SK-N-SH (cell line): ENCODE results near the gene ZGRF1. TPM values are rescaled to one million over a fixed set of nuclear protein-coding genes. Genes with fewer than 3 reads are reported as not detected.

ENCODE experiments used
- CTCF ChIA-PET: fragments of 300-600, 350-600 bp; formaldehyde crosslinking; extraction: SDS; loops from one replicate; lab custom pipeline; 2021; lab: Yijun Ruan, JAX
- POLR2A ChIA-PET: fragments of 350-600 bp; sonication (Branson Sonifier 250); formaldehyde crosslinking; extraction: SDS; loops from one replicate; lab custom pipeline; 2020; ENCODE audit warnings: antibody characterized with exemption, inconsistent platforms; lab: Yijun Ruan, JAX
- DNase-seq: peaks from one replicate; pipeline ENCODE4 v3.0.0; 2012
- H2AFZ ChIP-seq: fragments of 200-600 bp; sonication (generic); 2 replicates; pipeline ENCODE4 v1.8.1; 2016; ENCODE audit warnings: antibody characterized with exemption, mild to moderate bottlenecking, low read depth
- H3F3A ChIP-seq: fragments of 200-600 bp; sonication (generic); replicated peaks from 2 replicates; pipeline ENCODE3; 2016; ENCODE audit warnings: antibody characterized with exemption, mild to moderate bottlenecking; ENCODE audit not compliant: insufficient read depth
- H3K27ac ChIP-seq, 2 experiments: fragments of 200-500 bp in 1 of 2; fragments of 200-600 bp in 1 of 2; sonication (Bioruptor generic) in 1 of 2; sonication (generic), shearing (Covaris generic) in 1 of 2; 2 replicates each; pipeline versions ENCODE4 v1.5.1 to v1.6.1; 2014 to 2016; ENCODE audit warnings: low read depth in 2 of 2, inconsistent platforms in 1 of 2, low read length in 1 of 2, mild to moderate bottlenecking in 1 of 2, mixed read lengths in 1 of 2
- H3K27me3 ChIP-seq: fragments of 200-600 bp; sonication (generic), shearing (Covaris generic); 2 replicates; pipeline ENCODE4 v1.6.1; 2016; ENCODE audit warnings: mixed run types; ENCODE audit not compliant: insufficient read depth
- H3K36me3 ChIP-seq, 2 experiments: fragments of 200-500 bp in 1 of 2; fragments of 200-600 bp in 1 of 2; sonication (Bioruptor generic) in 1 of 2; sonication (generic) in 1 of 2; replicated peaks in 1 of 2; 2 replicates each; pipeline versions ENCODE3 to v1.5.1; 2014 to 2016; ENCODE audit warnings: low read length in 1 of 2, mild to moderate bottlenecking in 1 of 2; ENCODE audit not compliant: insufficient read depth in 2 of 2, control insufficient read depth in 1 of 2
- H3K4me1 ChIP-seq, 2 experiments: fragments of 200-500 bp in 1 of 2; fragments of 200-600 bp in 1 of 2; sonication (Bioruptor generic) in 1 of 2; sonication (generic), shearing (Covaris generic) in 1 of 2; 2 replicates each; pipeline versions ENCODE4 v1.5.1 to v1.6.1; 2014 to 2016; ENCODE audit warnings: low read depth in 1 of 2, low read length in 1 of 2, mixed run types in 1 of 2; ENCODE audit not compliant: insufficient read depth in 2 of 2, control insufficient read depth in 1 of 2
- H3K4me2 ChIP-seq: fragments of 200-600 bp; sonication (generic), shearing (Covaris generic); 2 replicates; pipeline ENCODE4 v1.6.1; 2017; ENCODE audit warnings: mixed run types
- H3K4me3 ChIP-seq, 2 experiments: fragments of 200-500 bp in 1 of 2; fragments of 200-600 bp in 1 of 2; sonication (Bioruptor generic) in 1 of 2; sonication (generic), shearing (Covaris generic) in 1 of 2; 2 replicates each; pipeline versions ENCODE4 v1.5.1 to v1.8.1; 2014 to 2016; ENCODE audit warnings: low read depth in 2 of 2, inconsistent platforms in 1 of 2, low read length in 1 of 2, mild to moderate bottlenecking in 1 of 2, mixed read lengths in 1 of 2, moderate library complexity in 1 of 2
- H3K79me2 ChIP-seq: fragments of 200-600 bp; sonication (generic); 2 replicates; pipeline ENCODE4 v1.8.1; 2017; ENCODE audit warnings: mild to moderate bottlenecking; ENCODE audit not compliant: insufficient read depth
- H3K9ac ChIP-seq: fragments of 200-600 bp; sonication (generic); 2 replicates; pipeline ENCODE4 v1.6.1; 2017; ENCODE audit warnings: mixed run types
- H3K9me2 ChIP-seq: fragments of 200-600 bp; sonication (generic); 2 replicates; pipeline ENCODE4 v1.6.1; 2017; ENCODE audit warnings: mixed run types
- H3K9me3 ChIP-seq: fragments of 200-600 bp; sonication (generic); 2 replicates; pipeline ENCODE4 v1.6.1; 2017; ENCODE audit warnings: mixed run types, mild to moderate bottlenecking, moderate library complexity
- H4K20me1 ChIP-seq: fragments of 200-600 bp; sonication (generic); 2 replicates; pipeline ENCODE4 v1.6.1; 2017; ENCODE audit warnings: mild to moderate bottlenecking, mixed run types; ENCODE audit not compliant: insufficient read depth
- EP300 ChIP-seq, 2 experiments: IDR thresholded peaks; 2 replicates each; pipeline versions ENCODE4 v1.4.0 to v1.6.1; 2012; ENCODE audit warnings: borderline replicate concordance in 1 of 2, low read depth in 1 of 2, low read length in 1 of 2
- EZH2phosphoT487 ChIP-seq: fragments of 200-600 bp; sonication (generic); IDR thresholded peaks from 2 replicates; pipeline ENCODE4 v1.6.1; 2017; ENCODE audit warnings: low read depth, mixed run types, mild to moderate bottlenecking, antibody characterized with exemption, moderate library complexity, borderline replicate concordance
- FOSL2 ChIP-seq: IDR thresholded peaks from 2 replicates; pipeline ENCODE4 v1.4.0; 2012; ENCODE audit warnings: low read depth, mild to moderate bottlenecking, moderate library complexity, borderline replicate concordance
- FOXJ3 ChIP-seq: sonication (generic); formaldehyde crosslinking; IDR thresholded peaks from 2 replicates; pipeline ENCODE4 v1.5.1; 2020; ENCODE audit warnings: mild to moderate bottlenecking, missing genetic modification reagents
- GABPA ChIP-seq: IDR thresholded peaks from 2 replicates; pipeline ENCODE4 v1.4.0; 2012; ENCODE audit warnings: low read depth, mild to moderate bottlenecking
- GATA2 ChIP-seq: sonication (generic); formaldehyde crosslinking; IDR thresholded peaks from 2 replicates; pipeline ENCODE4 v1.5.0; 2020; ENCODE audit warnings: mild to moderate bottlenecking, missing genetic modification reagents
- IRF3 ChIP-seq: fragments of 150-350 bp; IDR thresholded peaks from 2 replicates; pipeline ENCODE4 v1.6.1; 2016; ENCODE audit warnings: mild to moderate bottlenecking, low read depth, low read length
- MXI1 ChIP-seq: IDR thresholded peaks from 2 replicates; pipeline ENCODE4 v1.6.1; 2012; ENCODE audit warnings: mild to moderate bottlenecking, low read depth, low read length, improper control_type of control experiment
- NRF1 ChIP-seq: IDR thresholded peaks from 2 replicates; pipeline ENCODE4 v1.6.1; 2012; ENCODE audit warnings: low read depth, mild to moderate bottlenecking, low read length
- REST ChIP-seq: IDR thresholded peaks from 2 replicates; pipeline ENCODE4 v1.6.1; 2012; ENCODE audit warnings: mild to moderate bottlenecking, low read depth, low read length, moderate library complexity
- RFX5 ChIP-seq: IDR thresholded peaks from 2 replicates; pipeline ENCODE4 v1.6.1; 2012; ENCODE audit warnings: mild to moderate bottlenecking, improper control_type of control experiment, low read length
- RXRA ChIP-seq: IDR thresholded peaks from 2 replicates; pipeline ENCODE4 v1.4.0; 2012; ENCODE audit warnings: low read depth, mild to moderate bottlenecking, borderline replicate concordance
- SMC3 ChIP-seq: IDR thresholded peaks from 2 replicates; pipeline ENCODE4 v1.6.1; 2012; ENCODE audit warnings: low read depth, low read length, improper control_type of control experiment
- TAF1 ChIP-seq: IDR thresholded peaks from 2 replicates; pipeline ENCODE4 v1.6.1; 2012; ENCODE audit warnings: low read depth, mild to moderate bottlenecking, low read length, moderate library complexity, borderline replicate concordance
- TCF12 ChIP-seq: IDR thresholded peaks from 2 replicates; pipeline ENCODE4 v1.4.0; 2012
- TEAD4 ChIP-seq: IDR thresholded peaks from 2 replicates; pipeline ENCODE4 v1.4.0; 2012; ENCODE audit warnings: mild to moderate bottlenecking, borderline replicate concordance; ENCODE audit not compliant: insufficient read depth
- YY1 ChIP-seq: IDR thresholded peaks from 2 replicates; pipeline ENCODE4 v1.4.0; 2012; ENCODE audit warnings: low read depth, mild to moderate bottlenecking
- WGBS: methylation state at CpG from one replicate; pipeline ENCODE4 v1.1.6; 2017; ENCODE audit warnings: low lambda C conversion rate; 5-methylcytosine and 5-hydroxymethylcytosine counted together
- polyA plus RNA-seq, 3 experiments: library from polyadenylated mRNA; depleted of rRNA; stranded (reverse); fragments of >200 nt; gene quantifications; 2 replicates each; pipeline ENCODE4 v1.2.3, GENCODE V29; 2012
- TF ChIP-seq, protein P1 (sequence below): IDR thresholded peaks from 2 replicates; pipeline ENCODE4 v1.4.0; 2012; ENCODE audit warnings: low read depth, borderline replicate concordance
- TF ChIP-seq, protein P2 (sequence below): fragments of 150-350 bp; IDR thresholded peaks from 2 replicates; pipeline ENCODE4 v1.6.1; 2017; ENCODE audit warnings: antibody characterized with exemption, low read length, low read depth, borderline replicate concordance

Gene ZGRF1
- polyA plus RNA-seq, 1 of the 3 experiments (the other 2 are of a cell fraction) = 2.4 TPM

DNA sequence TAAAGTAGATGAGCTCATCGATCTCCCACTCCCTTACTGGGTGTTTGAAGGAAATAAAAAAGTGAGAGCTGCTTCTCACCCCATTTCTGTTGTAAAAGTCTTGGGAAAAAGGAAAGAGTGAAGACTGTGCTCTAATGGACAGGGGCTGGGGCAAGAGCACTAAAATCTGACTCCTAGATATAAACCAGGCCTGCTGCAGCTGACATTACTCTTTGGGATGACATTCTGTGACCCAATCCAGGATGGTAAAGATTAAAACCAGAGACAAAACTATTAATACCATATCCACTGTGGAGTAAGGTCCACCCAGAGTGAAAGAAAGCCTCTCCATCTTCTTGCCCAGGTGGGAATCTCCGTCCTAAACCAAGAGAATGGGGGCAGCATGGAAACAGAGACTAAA is 100.6 kb downstream of the ZGRF1 start:
- ChIA-PET CTCF (interaction anchor here (0.6 to 1.8 kb wide), 6 partner anchors 11 to 67 kb away, joined by 3 to 6 read pairs (median 4); partner anchors contain the start of gene NEUROG2), POLR2A (no interaction called here)
- H3K9me3 ChIP-seq = no peaks in the 10 kb centered on the region
- H3K79me2 ChIP-seq = no peaks in the 10 kb centered on the region
- no peaks in the 10 kb centered on the region for H3K9me2 ChIP-seq
- TF ChIP-seq TCF12 = peak; percentile 50; the same call in 1 of the 2 replicates
- TF ChIP-seq EP300 (IDR thresholded peaks at IDR 0.05; ENCODE audit: borderline replicate concordance in 1 of 2, low read depth in 1 of 2, low read length in 1 of 2) = peak in 1 of 2 experiments; percentile 74; a peak in 2 of 4 replicates
- TF ChIP-seq IRF3 = no peak
- no peak overlapping the region for H3K4me2 ChIP-seq
- H3K4me3 ChIP-seq = no peak overlapping the region
- peaks cover 0 to 16% of the 10 kb centered on the region in 2 experiments; a peak in 2 of 4 replicates for H3K4me1 ChIP-seq
- no peaks in the 10 kb centered on the region for H3K27me3 ChIP-seq
- H3F3A ChIP-seq = no peaks in the 10 kb centered on the region
- no peak overlapping the region for H2AFZ ChIP-seq
- H3K9ac ChIP-seq = no peak overlapping the region
- DNase-seq = no peak
- WGBS = 84% methylated on average over 2 of the region's 2 CpGs
- H4K20me1 ChIP-seq = no peaks in the 10 kb centered on the region
- peak overlapping the region in 1 of 2 experiments; percentile 47; a peak in 2 of 4 replicates for H3K27ac ChIP-seq
- H3K36me3 ChIP-seq = peaks cover 3 to 4% of the 10 kb centered on the region in 2 experiments

GRCh38 chr4:112532267-112532666 is 104.4 kb downstream of the ZGRF1 start:
- POLR2A ChIA-PET = no interaction called here
- Histone ChIP-seq H3F3A (no peaks in the 10 kb centered on the region), H4K20me1 (no peaks in the 10 kb centered on the region), H3K27me3 (no peaks in the 10 kb centered on the region), H3K4me2 (no peak overlapping the region), H3K9ac (no peak overlapping the region), H3K4me1 (peaks cover 0 to 16% of the 10 kb centered on the region in 2 experiments; a peak in 2 of 4 replicates), H3K9me2 (no peaks in the 10 kb centered on the region), H2AFZ (no peak overlapping the region), H3K9me3 (no peaks in the 10 kb centered on the region), H3K4me3 (no peak overlapping the region), H3K27ac (no peak overlapping the region), H3K79me2 (no peaks in the 10 kb centered on the region), H3K36me3 (no peaks in the 10 kb centered on the region)
- 60% methylated on average over 3 of the region's 3 CpGs for WGBS
- CTCF ChIA-PET = interaction anchor here (1.0 kb wide), 1 partner anchor 15 kb away, joined by 4 read pairs; no protein-coding TSS in a partner anchor
- DNase-seq = no peak
- no peak for TF ChIP-seq IRF3
- TF ChIP-seq FOXJ3 (CRISPR knock-in tag) = no peak
- TF ChIP-seq FOSL2 = no peak
- no peak for TF ChIP-seq EP300 (IDR thresholded peaks at IDR 0.05; ENCODE audit: borderline replicate concordance in 1 of 2, low read depth in 1 of 2, low read length in 1 of 2)
- no peak for TF ChIP-seq MXI1
- TF ChIP-seq RXRA = no peak
- no peak for TF ChIP-seq RFX5
- TF ChIP-seq NRF1 = no peak
- no peak for TF ChIP-seq SMC3
- no peak for TF ChIP-seq EZH2phosphoT487
- no peak for TF ChIP-seq GATA2 (CRISPR knock-in tag)
- TF ChIP-seq TAF1 = no peak
- no peak for TF ChIP-seq YY1
- TF ChIP-seq, protein P1, sequence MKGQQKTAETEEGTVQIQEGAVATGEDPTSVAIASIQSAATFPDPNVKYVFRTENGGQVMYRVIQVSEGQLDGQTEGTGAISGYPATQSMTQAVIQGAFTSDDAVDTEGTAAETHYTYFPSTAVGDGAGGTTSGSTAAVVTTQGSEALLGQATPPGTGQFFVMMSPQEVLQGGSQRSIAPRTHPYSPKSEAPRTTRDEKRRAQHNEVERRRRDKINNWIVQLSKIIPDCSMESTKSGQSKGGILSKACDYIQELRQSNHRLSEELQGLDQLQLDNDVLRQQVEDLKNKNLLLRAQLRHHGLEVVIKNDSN = no peak
- no peak for TF ChIP-seq GABPA
- no peak for TF ChIP-seq TEAD4
- TF ChIP-seq, protein P2, sequence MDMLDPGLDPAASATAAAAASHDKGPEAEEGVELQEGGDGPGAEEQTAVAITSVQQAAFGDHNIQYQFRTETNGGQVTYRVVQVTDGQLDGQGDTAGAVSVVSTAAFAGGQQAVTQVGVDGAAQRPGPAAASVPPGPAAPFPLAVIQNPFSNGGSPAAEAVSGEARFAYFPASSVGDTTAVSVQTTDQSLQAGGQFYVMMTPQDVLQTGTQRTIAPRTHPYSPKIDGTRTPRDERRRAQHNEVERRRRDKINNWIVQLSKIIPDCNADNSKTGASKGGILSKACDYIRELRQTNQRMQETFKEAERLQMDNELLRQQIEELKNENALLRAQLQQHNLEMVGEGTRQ = no peak
- TF ChIP-seq REST = no peak
